ENCODE data around the gene RASA1.

- TF ChIP-seq CTCF (IDR thresholded peaks at IDR 0.05) (no peak), ZFX (IDR thresholded peaks at IDR 0.05; ENCODE audit: borderline replicate concordance) (no peak)
These were observed 136.2 kb downstream of the RASA1 start for GRCh38 chr5:87403899-87404298.

Measured in 22Rv1 (cell line).